Measurements from ENCODE around the gene LPP. TPM values are rescaled to one million over a fixed set of nuclear protein-coding genes. Genes with fewer than 3 reads are reported as not detected.

LPP gene
- total and polyA plus RNA-seq, 2 donors from 2014 or later, result 6.7 to 233 TPM

GRCh38 chr3:188148318-188148717 is 5.6 kb upstream of the LPP start:
- DNase-seq (no peak), FAIRE-seq (no peak)
- Histone ChIP-seq H3K27ac (ENCODE audit: low read depth in 2 of 2, low read length in 2 of 2) (no peak overlapping the region), H3K27me3 (ENCODE audit: control insufficient read depth, insufficient read depth, low read length) (no peaks in the 10 kb centered on the region), H3K4me3 (ENCODE audit: low read length in 3 of 3) (no peak overlapping the region), H3K9ac (ENCODE audit: low read length in 3 of 3) (no peak overlapping the region), H3K4me1 (ENCODE audit: control insufficient read depth in 2 of 3, insufficient read depth in 2 of 3, low read depth in 1 of 3, low read length in 3 of 3) (peaks cover 0 to 6% (median 6%) of the 10 kb centered on the region in 3 donors), H3K9me3 (ENCODE audit: control insufficient read depth in 2 of 3, insufficient read depth in 1 of 3, low read length in 3 of 3) (no peaks in the 10 kb centered on the region), H3K36me3 (ENCODE audit: control insufficient read depth in 2 of 3, insufficient read depth in 3 of 3, low read length in 3 of 3) (no peaks in the 10 kb centered on the region)
- TF ChIP-seq CTCF (IDR thresholded peaks at IDR 0.05; ENCODE audit: borderline replicate concordance, extremely low read depth, insufficient read depth), result no peak
- intact Hi-C loops (cut with DNase I), result no loop called here

- no peaks in the 10 kb centered on the region for H3K9me3 ChIP-seq (ENCODE audit: control insufficient read depth in 2 of 3, insufficient read depth in 1 of 3, low read length in 3 of 3)
- H3K4me3 ChIP-seq (ENCODE audit: low read length in 3 of 3), result no peak overlapping the region
- H3K9ac ChIP-seq (ENCODE audit: low read length in 3 of 3), result no peak overlapping the region
- H3K27me3 ChIP-seq (ENCODE audit: control insufficient read depth, insufficient read depth, low read length), result no peaks in the 10 kb centered on the region
- intact Hi-C loops (cut with DNase I), result no loop called here
- no peaks in the 10 kb centered on the region for H3K36me3 ChIP-seq (ENCODE audit: control insufficient read depth in 2 of 3, insufficient read depth in 3 of 3, low read length in 3 of 3)
- DNase-seq (no peak), FAIRE-seq (no peak)
- no peak overlapping the region for H3K27ac ChIP-seq (ENCODE audit: low read depth in 2 of 2, low read length in 2 of 2)
- peaks cover 0 to 6% (median 6%) of the 10 kb centered on the region in 3 donors for H3K4me1 ChIP-seq (ENCODE audit: control insufficient read depth in 2 of 3, insufficient read depth in 2 of 3, low read depth in 1 of 3, low read length in 3 of 3)
- no peak for TF ChIP-seq CTCF (IDR thresholded peaks at IDR 0.05; ENCODE audit: borderline replicate concordance, extremely low read depth, insufficient read depth)
These were observed 4.4 kb upstream of the LPP start for GRCh38 chr3:188149587-188149986.

DNA sequence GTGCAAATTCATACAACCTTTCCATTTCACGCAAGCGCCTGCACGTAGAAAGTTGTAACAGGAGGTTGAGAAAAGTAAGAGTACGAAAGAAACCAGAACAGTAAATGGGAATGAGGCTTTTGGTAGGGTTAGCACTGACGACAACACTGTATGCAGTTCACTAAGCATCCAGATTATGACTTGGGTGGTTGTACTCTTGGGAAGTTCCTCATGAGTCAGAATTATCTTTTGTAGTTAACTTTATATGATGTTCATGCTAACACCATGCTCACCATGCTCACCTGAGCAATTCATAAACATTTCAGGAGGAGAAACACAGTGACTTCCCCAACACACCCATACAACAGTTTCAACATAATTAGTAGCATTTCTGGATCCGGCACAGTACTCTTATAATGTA is 3.0 kb upstream of the LPP start:
- Histone ChIP-seq H3K27ac (ENCODE audit: low read depth in 2 of 2, low read length in 2 of 2) (no peak overlapping the region), H3K4me1 (ENCODE audit: control insufficient read depth in 2 of 3, insufficient read depth in 2 of 3, low read depth in 1 of 3, low read length in 3 of 3) (peaks cover 0 to 12% (median 11%) of the 10 kb centered on the region in 3 donors), H3K9ac (ENCODE audit: low read length in 3 of 3) (no peak overlapping the region), H3K9me3 (ENCODE audit: control insufficient read depth in 2 of 3, insufficient read depth in 1 of 3, low read length in 3 of 3) (no peaks in the 10 kb centered on the region), H3K27me3 (ENCODE audit: control insufficient read depth, insufficient read depth, low read length) (no peaks in the 10 kb centered on the region), H3K4me3 (ENCODE audit: low read length in 3 of 3) (no peak overlapping the region), H3K36me3 (ENCODE audit: control insufficient read depth in 2 of 3, insufficient read depth in 3 of 3, low read length in 3 of 3) (no peaks in the 10 kb centered on the region)
- TF ChIP-seq CTCF (IDR thresholded peaks at IDR 0.05; ENCODE audit: borderline replicate concordance, extremely low read depth, insufficient read depth), result no peak
- intact Hi-C loops (cut with DNase I), result no loop called here
- no peak for FAIRE-seq
- DNase-seq, result no peak

GRCh38 chr3:188151438-188151837 is 2.5 kb upstream of the LPP start:
- DNase-seq, result no peak
- H3K36me3 ChIP-seq (ENCODE audit: control insufficient read depth in 2 of 3, insufficient read depth in 3 of 3, low read length in 3 of 3), result no peaks in the 10 kb centered on the region
- no peaks in the 10 kb centered on the region for H3K9me3 ChIP-seq (ENCODE audit: control insufficient read depth in 2 of 3, insufficient read depth in 1 of 3, low read length in 3 of 3)
- H3K4me1 ChIP-seq (ENCODE audit: control insufficient read depth in 2 of 3, insufficient read depth in 2 of 3, low read depth in 1 of 3, low read length in 3 of 3), result peaks cover 0 to 12% (median 11%) of the 10 kb centered on the region in 3 donors
- TF ChIP-seq CTCF (IDR thresholded peaks at IDR 0.05; ENCODE audit: borderline replicate concordance, extremely low read depth, insufficient read depth), result no peak
- FAIRE-seq, result no peak
- H3K27me3 ChIP-seq (ENCODE audit: control insufficient read depth, insufficient read depth, low read length), result no peaks in the 10 kb centered on the region
- intact Hi-C loops (cut with DNase I), result no loop called here
- no peak overlapping the region for H3K4me3 ChIP-seq (ENCODE audit: low read length in 3 of 3)
- H3K27ac ChIP-seq (ENCODE audit: low read depth in 2 of 2, low read length in 2 of 2), result no peak overlapping the region
- H3K9ac ChIP-seq (ENCODE audit: low read length in 3 of 3), result no peak overlapping the region

Data from kidney (tissue), 14 donors.